D721Med (cell line): Measurements from ENCODE around the gene ADGRB2.

Source experiments
- DNase-seq: peaks from one replicate; pipeline ENCODE4 v3.0.0; 2011; ENCODE audit warnings: low spot score; ENCODE audit not compliant: insufficient read length
- FAIRE-seq: peaks from 2 replicates; lab custom pipeline; 2011; peaks lifted over from hg19 to GRCh38; lab: Jason Lieb, UNC
- CTCF ChIP-seq: IDR thresholded peaks from 2 replicates; pipeline ENCODE4 v1.5.1; 2012; ENCODE audit warnings: mild to moderate bottlenecking, control low read depth; ENCODE audit not compliant: insufficient read depth; ENCODE audit errors: missing control alignments

The ADGRB2 gene

GRCh38 chr1:31764312-31765040 is at the start of gene ADGRB2:
TSS of gene ADGRB2 (minus strand) at chr1:31764340. CDS start at chr1:31757221, 7,119 bp downstream.
- no peak for FAIRE-seq
- TF ChIP-seq CTCF, result peak; percentile 7
- DNase-seq, result no peak

GRCh38 chr1:31812158-31812829 is 48.2 kb upstream of the ADGRB2 start:
- no peak for TF ChIP-seq CTCF
- DNase-seq (no peak), FAIRE-seq (no peak)

- no peak for TF ChIP-seq CTCF
- no peak for FAIRE-seq
Measured at GRCh38 chr1:31811605-31812004, 47.5 kb upstream of the ADGRB2 start.

GRCh38 chr1:31809698-31810097 is 45.6 kb upstream of the ADGRB2 start:
- no peak for DNase-seq
- no peak for FAIRE-seq
- no peak for TF ChIP-seq CTCF

More at GRCh38 chr1:31811605-31812004, 47.5 kb upstream of the ADGRB2 start:
- no peak for DNase-seq

GRCh38 chr1:31807273-31808048 is 43.3 kb upstream of the ADGRB2 start:
- no peak for TF ChIP-seq CTCF
- DNase-seq, result no peak
- FAIRE-seq, result no peak

- DNase-seq (no peak), FAIRE-seq (no peak)
- TF ChIP-seq CTCF, result no peak
Measured at GRCh38 chr1:31805318-31805717, 41.2 kb upstream of the ADGRB2 start.
